Lower lobe of right lung (tissue), 2 donors: Measurements from ENCODE around the gene NELL1. TPM values are rescaled to one million over a fixed set of nuclear protein-coding genes. Genes with fewer than 3 reads are reported as not detected.

Experiments used
- ATAC-seq, 2 donors: fragments of 200-7000 bp; cut with Tn5 transposase; one replicate each; pipeline ENCODE4 v1.9.1; 2020 to 2022; ENCODE audit warnings: mild to moderate bottlenecking in 2 of 2, moderate library complexity in 2 of 2
- DNase-seq: peaks from one replicate; pipeline ENCODE4 v3.0.0-alpha.2; 2020
- H3K27ac ChIP-seq: fragments of 200-600 bp; one replicate; pipeline ENCODE4 v1.8.0; 2022
- H3K27me3 ChIP-seq: fragments of 200-600 bp; one replicate; pipeline ENCODE4 v1.8.0; 2022; ENCODE audit warnings: low read depth
- H3K36me3 ChIP-seq: fragments of 200-600 bp; one replicate; pipeline ENCODE4 v1.8.0; 2022; ENCODE audit warnings: mild to moderate bottlenecking
- H3K4me1 ChIP-seq: fragments of 200-600 bp; one replicate; pipeline ENCODE4 v1.8.0; 2022
- H3K4me3 ChIP-seq: fragments of 200-600 bp; one replicate; pipeline ENCODE4 v1.8.0; 2022; ENCODE audit warnings: mild to moderate bottlenecking
- H3K9me3 ChIP-seq: fragments of 200-600 bp; one replicate; pipeline ENCODE4 v1.8.0; 2022
- CTCF ChIP-seq: fragments of 200-600 bp; IDR thresholded peaks from one replicate; pipeline ENCODE4 v1.8.0; 2022; ENCODE audit warnings: antibody characterized with exemption, mild to moderate bottlenecking
- intact Hi-C: fragments of 100-400 bp; cut with DNase I; formaldehyde crosslinking; loops from one replicate; pipeline ENCODE4 v1.11.0; 2022
- total RNA-seq: library from RNA; stranded (reverse); fragmentation: NEBNext Ultra II Directional; extraction: Animal tissue kit (Norgen Biotek cat#: 25700); gene quantifications from one replicate; pipeline ENCODE4 v1.2.1, GENCODE V29; 2021
- donor health status: DM: no; HTN: yes; CAD: no; lungs with severe emphysema.

The NELL1 gene
- total RNA-seq, 1 donor from 2014 or later: 0.15 TPM

DNA sequence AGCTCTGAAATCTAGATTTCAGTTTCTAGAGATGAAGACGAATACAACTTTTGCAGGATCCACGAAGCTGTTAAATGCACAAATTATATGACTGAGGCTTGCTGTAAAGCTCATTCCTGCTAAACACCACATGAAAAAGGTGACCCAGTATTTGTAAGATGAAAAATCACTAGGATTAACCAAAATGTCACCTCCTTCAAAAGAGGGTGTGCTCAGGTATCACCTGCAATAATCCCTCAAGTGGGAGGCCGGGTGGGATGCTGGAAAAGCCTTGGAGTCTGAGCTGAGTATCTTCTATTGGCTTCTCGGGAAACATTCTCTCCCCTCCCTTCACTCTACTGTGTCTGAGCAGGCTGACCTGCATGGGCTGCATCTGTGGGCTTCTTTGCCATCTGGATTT lies 195.8 kb downstream of the NELL1 start:
- DNase-seq (no peak), ATAC-seq (no peak)
- no peaks in the 10 kb centered on the region for H3K27me3 ChIP-seq
- no peaks in the 10 kb centered on the region for H3K36me3 ChIP-seq
- H3K4me1 ChIP-seq: no peaks in the 10 kb centered on the region
- H3K4me3 ChIP-seq: no peak overlapping the region
- H3K9me3 ChIP-seq: no peaks in the 10 kb centered on the region
- intact Hi-C loops: no loop called here
- no peak overlapping the region for H3K27ac ChIP-seq
- TF ChIP-seq CTCF: no peak

GRCh38 chr11:20869123-20869522 lies 199.7 kb downstream of the NELL1 start:
- H3K36me3 ChIP-seq: no peaks in the 10 kb centered on the region
- H3K27me3 ChIP-seq: no peaks in the 10 kb centered on the region
- H3K4me1 ChIP-seq: no peaks in the 10 kb centered on the region
- no peak for TF ChIP-seq CTCF
- no peak overlapping the region for H3K4me3 ChIP-seq
- no peak for DNase-seq
- no peak overlapping the region for H3K27ac ChIP-seq
- no peak for ATAC-seq
- H3K9me3 ChIP-seq: no peaks in the 10 kb centered on the region
- intact Hi-C loops: no loop called here

DNA sequence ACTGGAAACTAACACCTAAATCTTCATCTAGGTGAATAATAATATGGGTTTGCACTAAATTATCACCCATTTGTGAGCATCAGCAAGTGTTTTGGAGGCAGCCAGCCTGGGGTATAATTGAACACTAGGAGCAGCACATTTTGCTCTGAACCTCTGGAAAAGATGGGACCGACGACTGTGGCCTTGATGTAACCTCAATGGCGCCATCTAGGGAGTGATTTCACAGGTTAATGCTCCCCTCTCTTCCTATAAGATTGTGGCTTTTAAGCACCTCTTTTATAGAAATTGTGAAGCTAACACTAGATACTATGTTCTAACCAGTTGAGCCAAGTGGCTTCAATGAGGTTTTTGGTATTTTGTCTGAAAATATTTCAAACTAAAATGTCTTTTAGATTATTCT lies 203.7 kb downstream of the NELL1 start:
- no peak overlapping the region for H3K27ac ChIP-seq
- intact Hi-C loops: no loop called here

DNA sequence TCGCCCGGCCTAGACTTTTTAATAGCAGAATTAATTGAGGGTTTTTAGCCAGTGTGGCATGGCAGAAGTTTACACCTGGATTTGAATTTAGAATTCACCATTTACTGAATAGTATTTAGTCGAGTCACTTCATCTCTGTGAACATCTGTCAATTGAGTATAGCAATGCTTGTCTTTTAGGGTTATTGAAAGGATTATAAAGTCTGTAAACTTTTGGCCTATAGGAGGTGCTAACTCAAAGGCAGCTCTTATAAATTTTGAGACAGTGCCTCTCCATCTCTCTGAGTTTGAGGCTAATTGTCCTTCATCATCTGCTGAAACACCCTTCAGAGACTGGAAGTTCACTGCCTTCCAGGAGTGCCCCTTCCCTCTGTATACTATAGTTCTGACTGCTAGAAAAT lies 205.0 kb downstream of the NELL1 start:
- DNase-seq: no peak
- Histone ChIP-seq H3K4me3 (no peak overlapping the region), H3K36me3 (no peaks in the 10 kb centered on the region), H3K9me3 (no peaks in the 10 kb centered on the region), H3K27me3 (no peaks in the 10 kb centered on the region), H3K4me1 (no peaks in the 10 kb centered on the region), H3K27ac (no peak overlapping the region)
- TF ChIP-seq CTCF: no peak
- ATAC-seq: no peak
- intact Hi-C loops: no loop called here

More for the DNA sequence above, 203.7 kb downstream of the NELL1 start:
- Histone ChIP-seq H3K27me3 (no peaks in the 10 kb centered on the region), H3K4me1 (no peaks in the 10 kb centered on the region), H3K9me3 (no peaks in the 10 kb centered on the region), H3K4me3 (no peak overlapping the region), H3K36me3 (no peaks in the 10 kb centered on the region)
- ATAC-seq (no peak), DNase-seq (no peak)
- TF ChIP-seq CTCF: peak; percentile 24

DNA sequence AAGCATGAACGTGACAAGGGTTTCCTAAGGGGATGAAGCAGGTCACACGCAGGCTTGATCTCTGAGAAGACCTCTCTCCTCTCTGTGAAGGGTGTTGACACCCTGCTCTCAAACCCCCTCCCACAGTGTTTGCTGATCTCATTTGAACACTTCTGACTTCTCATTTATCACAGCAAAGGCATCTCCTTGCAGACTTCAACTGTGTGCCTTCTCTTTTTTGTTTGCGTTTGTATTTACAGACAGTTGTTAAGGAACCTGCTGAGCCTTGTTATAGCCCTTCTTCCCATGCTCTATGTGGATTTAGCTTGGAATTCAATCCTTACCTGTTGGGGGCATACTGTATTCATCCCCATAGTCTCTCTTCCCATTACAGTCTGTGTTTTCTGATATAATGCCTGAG lies 206.5 kb downstream of the NELL1 start:
- Histone ChIP-seq H3K4me1 (no peaks in the 10 kb centered on the region), H3K27me3 (no peaks in the 10 kb centered on the region), H3K36me3 (no peaks in the 10 kb centered on the region), H3K27ac (no peak overlapping the region), H3K9me3 (no peaks in the 10 kb centered on the region), H3K4me3 (no peak overlapping the region)
- no peak for ATAC-seq
- no peak for DNase-seq
- intact Hi-C loops: no loop called here
- no peak for TF ChIP-seq CTCF

- no peaks in the 10 kb centered on the region for H3K36me3 ChIP-seq
- no peaks in the 10 kb centered on the region for H3K4me1 ChIP-seq
- intact Hi-C loops: no loop called here
- DNase-seq: no peak
- ATAC-seq: no peak
- no peaks in the 10 kb centered on the region for H3K9me3 ChIP-seq
- H3K4me3 ChIP-seq: no peak overlapping the region
- no peak overlapping the region for H3K27ac ChIP-seq
- H3K27me3 ChIP-seq: no peaks in the 10 kb centered on the region
- TF ChIP-seq CTCF: no peak
These were observed 207.4 kb downstream of the NELL1 start for GRCh38 chr11:20876738-20877137.
